Cerebellar cortex (tissue), 1 donor: Measurements from ENCODE around the gene RPTOR.

Experiments used
- DNase-seq: peaks from one replicate; pipeline ENCODE4 v3.0.0-alpha.2; 2015; ENCODE audit warnings: low spot score

Gene RPTOR

GRCh38 chr17:80644536-80644935, 99.9 kb downstream of the RPTOR start:
- DNase-seq = no peak

GRCh38 chr17:80645706-80646325, 101.2 kb downstream of the RPTOR start:
- peak; percentile 45 for DNase-seq

DNA sequence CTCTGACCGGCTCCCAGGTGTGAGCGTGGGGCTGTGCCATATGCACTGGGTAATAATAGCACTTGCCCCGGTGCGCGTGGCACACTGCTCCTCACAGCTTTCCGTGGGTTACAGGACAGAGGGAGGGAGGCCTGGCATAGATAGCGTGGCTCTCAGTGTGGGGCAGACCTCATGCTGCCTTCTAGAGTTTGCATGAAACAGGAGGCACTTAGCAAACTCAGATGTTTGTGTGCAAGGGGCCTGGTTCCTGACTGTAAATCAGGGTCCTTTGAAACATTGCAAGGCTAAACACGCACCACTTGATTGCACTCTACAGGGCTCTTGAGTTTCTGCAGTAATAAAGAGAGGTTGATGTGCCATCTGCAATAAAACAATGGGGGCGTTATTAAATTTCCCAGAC, 101.7 kb downstream of the RPTOR start:
- peak; percentile 75 for DNase-seq

DNA sequence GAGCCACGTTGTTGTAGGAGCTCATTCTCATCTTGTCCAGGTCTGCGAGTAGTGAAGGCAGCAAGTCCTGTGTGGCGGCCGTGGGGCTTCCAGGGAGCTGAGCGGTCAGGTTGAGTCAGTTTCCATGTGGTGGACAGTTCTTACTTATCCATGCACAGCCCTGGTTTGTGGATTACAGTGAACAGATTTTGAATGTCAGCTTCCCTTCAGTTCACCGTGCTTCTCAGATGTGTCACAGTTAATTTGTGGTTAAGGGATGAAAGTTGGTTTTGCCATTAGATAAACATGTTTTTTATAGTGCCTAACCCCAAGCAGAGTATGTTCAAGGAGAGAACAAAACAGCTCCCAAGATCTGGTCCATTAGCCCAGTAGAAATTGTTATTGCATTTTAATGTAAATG, 103.1 kb downstream of the RPTOR start:
- DNase-seq = no peak

DNA sequence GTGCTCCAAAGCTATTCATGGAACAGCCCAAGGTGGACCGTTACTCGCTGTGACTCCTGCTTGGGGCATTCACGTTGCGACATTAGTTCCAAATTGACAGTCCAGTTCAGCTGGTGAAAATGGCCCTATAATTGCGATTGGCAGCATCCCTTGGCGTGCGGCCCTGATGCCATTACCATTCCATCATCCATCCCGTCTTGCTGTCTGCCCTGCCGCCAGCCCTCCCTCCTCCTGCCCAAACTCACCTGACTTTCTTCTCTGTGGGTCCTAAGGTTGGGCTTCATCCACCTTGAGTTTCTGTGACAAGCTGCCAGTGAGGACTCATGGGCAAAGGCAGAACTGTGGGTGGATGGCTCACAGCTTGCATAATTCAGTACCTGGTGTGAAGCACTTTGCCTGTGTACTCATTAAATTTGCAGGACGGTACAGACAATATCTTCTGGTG, 104.6 kb downstream of the RPTOR start:
- peak; percentile 15 for DNase-seq

DNA sequence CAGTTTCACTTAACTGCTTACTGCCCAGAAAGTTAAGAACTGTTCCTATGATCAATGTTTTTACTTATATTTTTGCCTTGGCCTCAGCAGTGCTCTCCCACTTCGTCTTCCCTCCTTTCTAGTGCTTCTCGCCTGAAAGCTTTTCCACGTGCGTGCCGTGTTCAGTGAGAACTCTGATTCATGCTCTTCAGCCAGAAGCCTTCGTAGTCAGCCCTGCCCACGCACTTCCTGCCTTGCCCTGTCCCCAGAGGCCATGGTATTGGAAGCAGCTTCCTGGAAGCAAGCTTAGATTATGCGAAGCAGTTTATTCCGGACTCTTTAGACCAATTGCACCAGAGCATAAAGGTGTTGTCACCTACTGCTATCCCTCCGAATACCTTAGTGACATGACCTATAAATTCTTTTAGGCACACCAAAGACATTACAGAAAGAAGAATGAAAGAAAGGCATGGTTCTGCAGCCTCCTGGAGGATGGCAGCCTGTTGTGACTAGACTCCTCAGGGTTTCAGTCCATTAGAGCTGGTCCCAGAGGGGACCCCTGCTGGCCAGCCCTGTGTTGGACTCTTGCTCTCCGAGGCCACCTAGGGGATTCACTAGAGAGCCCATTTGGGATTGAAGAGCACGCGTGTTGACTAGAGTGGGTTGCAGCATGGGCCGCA, 105.2 kb downstream of the RPTOR start:
- DNase-seq = peak; percentile 54

DNA sequence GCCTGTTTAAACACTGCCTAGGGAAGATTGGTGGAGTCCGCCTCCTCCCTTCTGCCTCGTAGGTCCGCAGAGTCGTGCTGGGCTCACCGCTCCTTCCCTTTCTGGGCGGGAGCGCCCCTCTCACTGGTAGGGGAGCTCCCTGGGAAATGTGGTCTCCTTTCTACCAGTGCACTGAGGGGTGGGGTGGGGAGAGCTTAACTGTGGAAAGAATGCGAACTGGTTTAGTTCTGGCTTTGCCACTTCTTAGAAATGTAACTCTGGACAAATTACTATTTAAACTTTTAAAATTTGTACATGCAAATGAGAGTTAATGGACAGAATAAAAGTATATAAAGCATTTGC, 105.7 kb downstream of the RPTOR start:
- DNase-seq = no peak

- no peak for DNase-seq
Observed at GRCh38 chr17:80650751-80651518, 106.3 kb downstream of the RPTOR start.

- DNase-seq = no peak
Observed at GRCh38 chr17:80652756-80653330, 108.2 kb downstream of the RPTOR start.

DNA sequence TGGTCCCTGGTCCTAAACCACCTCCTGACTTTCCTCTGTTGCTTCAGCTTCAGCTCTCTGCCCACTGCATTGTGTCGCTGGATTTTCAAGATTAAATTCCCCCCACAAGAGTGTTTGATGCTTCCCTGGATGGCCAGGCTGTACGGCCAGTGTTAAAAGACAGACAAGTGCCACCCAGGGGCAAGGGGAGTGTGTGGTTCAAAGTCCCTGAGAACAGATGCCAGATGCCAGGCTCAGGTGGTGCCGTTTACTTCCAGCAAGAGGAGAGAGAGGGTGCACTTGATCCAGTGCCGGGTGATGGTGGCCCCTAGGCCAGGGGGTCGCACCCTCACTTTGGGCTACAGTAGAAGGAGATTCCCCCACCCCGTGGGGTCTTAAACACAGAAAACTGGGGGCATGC, 109.2 kb downstream of the RPTOR start:
- no peak for DNase-seq

GRCh38 chr17:80655608-80656007, 111.0 kb downstream of the RPTOR start:
- DNase-seq = no peak

GRCh38 chr17:80656590-80656989, 112.0 kb downstream of the RPTOR start:
- no peak for DNase-seq

DNA sequence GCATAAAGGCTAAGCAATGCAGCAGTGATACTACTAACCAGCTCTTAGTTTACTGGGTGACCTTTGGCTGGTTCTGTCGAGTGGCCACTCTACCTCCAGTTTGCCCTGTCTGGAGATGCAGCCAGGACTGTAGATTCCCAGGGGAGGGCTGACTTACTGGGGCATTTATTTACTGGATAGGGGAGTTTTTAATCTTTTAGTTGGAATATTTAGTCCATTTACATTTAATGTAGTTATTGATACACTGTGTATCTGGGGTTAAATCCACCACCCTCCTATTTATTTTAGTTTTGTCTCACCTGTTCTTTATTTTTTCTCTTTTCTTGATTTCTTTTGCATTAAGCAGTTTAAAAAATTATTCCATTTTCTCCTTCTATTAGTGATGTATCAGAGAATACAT, 112.9 kb downstream of the RPTOR start:
- no peak for DNase-seq

DNA sequence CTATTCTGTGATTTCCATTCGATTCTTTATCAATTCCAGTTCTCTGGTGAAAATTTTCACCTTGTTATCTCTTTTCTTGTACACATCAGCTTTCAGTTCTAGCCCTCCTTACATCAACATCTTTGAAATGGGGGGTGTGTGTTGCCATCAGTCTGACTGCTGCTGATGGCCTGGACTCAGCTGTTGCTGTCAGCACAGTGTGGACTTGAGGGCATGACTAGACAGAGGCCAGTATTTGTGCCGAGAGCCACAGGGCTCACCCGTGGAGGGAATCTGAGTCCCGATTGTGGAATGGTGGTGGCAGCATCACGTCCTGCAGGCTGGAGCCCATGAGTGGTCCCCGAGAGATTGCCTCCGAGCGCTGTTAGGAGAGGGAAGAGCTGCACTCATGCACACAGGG, 114.2 kb downstream of the RPTOR start:
- DNase-seq = no peak

- DNase-seq = no peak
Observed at GRCh38 chr17:80659651-80660050, 115.0 kb downstream of the RPTOR start.

DNA sequence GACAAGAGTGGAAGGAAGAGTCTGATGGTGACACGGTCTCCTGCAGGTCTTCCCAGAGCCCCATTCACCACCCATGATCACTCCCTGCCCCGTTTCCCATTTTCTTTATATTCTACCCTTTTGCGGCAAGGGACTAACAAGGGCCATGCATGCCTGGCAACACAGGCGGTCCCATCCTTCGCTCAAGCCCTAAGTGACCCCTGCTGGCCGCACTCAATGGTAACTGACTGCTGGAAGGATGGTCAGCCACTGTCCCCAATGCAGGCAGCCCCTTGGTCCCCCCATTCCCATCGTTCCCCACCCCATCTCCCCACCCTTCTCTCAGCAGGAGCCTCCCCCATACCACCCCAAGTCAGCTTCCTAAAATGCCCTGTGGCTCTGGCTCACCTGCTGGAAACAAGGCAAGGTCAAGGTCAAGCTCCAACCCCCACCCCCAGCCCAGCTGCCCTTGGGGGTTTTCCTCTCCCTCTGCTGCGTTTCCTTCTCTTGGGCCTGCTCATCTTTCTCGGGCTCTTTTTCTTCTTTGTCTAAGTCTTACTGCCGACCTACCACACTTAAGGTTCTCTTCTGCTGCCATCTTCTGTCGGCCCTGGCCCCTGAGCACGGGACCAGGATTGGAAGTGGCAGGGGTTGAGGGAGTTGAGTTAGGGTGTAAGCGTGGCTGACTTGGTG, 116.0 kb downstream of the RPTOR start:
- DNase-seq = no peak

- no peak for DNase-seq
Observed at GRCh38 chr17:80662557-80662956, 117.9 kb downstream of the RPTOR start.

GRCh38 chr17:80663781-80664206, 119.2 kb downstream of the RPTOR start:
- DNase-seq = peak; percentile 58

DNA sequence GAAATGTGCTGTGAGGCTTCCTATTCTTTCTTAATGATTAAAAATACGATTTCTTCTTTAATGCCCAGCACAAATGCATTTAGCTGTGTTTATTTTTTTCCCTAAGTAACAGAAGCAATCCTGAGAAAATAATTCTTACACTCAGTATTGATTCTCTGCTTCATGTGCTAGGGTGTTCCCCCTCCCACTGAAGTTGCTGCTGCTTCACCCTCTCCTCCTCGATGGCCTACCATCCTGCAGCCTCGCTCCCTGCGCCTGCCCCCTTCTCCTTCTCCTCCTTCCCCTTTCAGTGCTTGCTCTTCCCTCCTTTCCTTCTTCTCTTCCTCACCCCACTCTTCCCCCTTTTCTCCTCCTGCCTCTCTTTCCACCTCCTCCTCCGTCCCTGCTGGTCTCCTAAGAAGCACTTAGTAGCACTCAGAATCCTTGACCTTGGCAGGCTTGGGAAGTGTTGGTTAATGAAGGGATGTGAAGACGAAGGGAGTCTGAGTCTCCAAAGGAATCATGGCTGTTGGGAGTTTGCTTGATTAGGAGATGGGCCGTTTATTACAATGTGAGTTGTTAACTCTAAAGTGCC, 119.7 kb downstream of the RPTOR start:
- peak; percentile 20 for DNase-seq

DNA sequence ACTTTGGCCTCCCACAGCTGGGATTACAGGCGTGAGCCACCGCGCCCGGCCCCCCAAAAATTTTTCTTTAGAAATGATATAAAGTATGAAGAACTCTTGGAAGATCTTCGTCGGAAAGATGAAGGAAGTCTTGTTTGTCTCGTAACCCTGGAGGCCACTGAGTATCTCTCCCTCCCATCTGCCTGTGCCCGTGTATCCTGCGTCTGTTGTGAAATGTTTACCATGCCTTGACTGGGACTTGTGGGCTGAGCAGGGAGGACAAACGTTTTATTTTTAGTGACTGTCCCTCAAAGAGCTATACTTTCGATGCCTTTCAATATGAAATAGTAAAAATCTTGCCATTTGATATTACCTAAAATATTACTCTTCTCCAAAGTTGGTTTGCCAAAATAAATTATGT, 121.2 kb downstream of the RPTOR start:
- no peak for DNase-seq

- no peak for DNase-seq
Observed at GRCh38 chr17:80666867-80667266, 122.2 kb downstream of the RPTOR start.
